Stimulated activated CD8-positive, alpha-beta memory T cell treated with anti-CD3 and anti-CD28 coated beads, Interleukin-12 subunit alpha, Interleukin-12 subunit beta, amount 100 ng/mL, for 1 hour (primary cell): ENCODE results near the gene GRIK4.

ENCODE experiments used
- DNase-seq: peaks from one replicate; pipeline ENCODE4 v3.0.0-alpha.2; 2020; ENCODE audit warnings: low read depth

Gene GRIK4

GRCh38 chr11:120958185-120958584 is 446.6 kb downstream of the GRIK4 start:
- DNase-seq = no peak

GRCh38 chr11:120959189-120959588 is 447.6 kb downstream of the GRIK4 start:
- DNase-seq = no peak

- DNase-seq = no peak
Observed at GRCh38 chr11:120964857-120965256, 453.3 kb downstream of the GRIK4 start.

- no peak for DNase-seq
Observed at GRCh38 chr11:120966840-120967239, 455.3 kb downstream of the GRIK4 start.

- DNase-seq = no peak
Observed at GRCh38 chr11:120969993-120970392, 458.4 kb downstream of the GRIK4 start.

GRCh38 chr11:120971825-120972224 is 460.3 kb downstream of the GRIK4 start:
- no peak for DNase-seq

- no peak for DNase-seq
Observed at GRCh38 chr11:120972621-120973020, 461.1 kb downstream of the GRIK4 start.

- no peak for DNase-seq
Observed at GRCh38 chr11:120973501-120973900, 462.0 kb downstream of the GRIK4 start.

GRCh38 chr11:120974466-120974865 is 462.9 kb downstream of the GRIK4 start:
- no peak for DNase-seq

- DNase-seq = no peak
Observed at GRCh38 chr11:120974965-120975364, 463.4 kb downstream of the GRIK4 start.

- DNase-seq = no peak
Observed at GRCh38 chr11:120977266-120978137, 466.0 kb downstream of the GRIK4 start.

- no peak for DNase-seq
Observed at GRCh38 chr11:120978701-120979100, 467.2 kb downstream of the GRIK4 start.

- DNase-seq = no peak
Observed at GRCh38 chr11:120985718-120986569, 474.4 kb downstream of the GRIK4 start.

- DNase-seq = no peak
Observed at GRCh38 chr11:120988603-120989002, 477.1 kb downstream of the GRIK4 start.

- no peak for DNase-seq
Observed at GRCh38 chr11:120991830-120992686, 480.5 kb downstream of the GRIK4 start.

- DNase-seq = no peak
Observed at GRCh38 chr11:120994091-120994859, 482.7 kb downstream of the GRIK4 start.

- DNase-seq = no peak
Observed at GRCh38 chr11:120995184-120995583, 483.6 kb downstream of the GRIK4 start.

- no peak for DNase-seq
Observed at GRCh38 chr11:120996973-120997372, 485.4 kb downstream of the GRIK4 start.

GRCh38 chr11:120998581-120998980 is 487.0 kb downstream of the GRIK4 start:
- no peak for DNase-seq

GRCh38 chr11:121004206-121004840 is 492.8 kb downstream of the GRIK4 start:
- no peak for DNase-seq

GRCh38 chr11:121006922-121007321 is 495.4 kb downstream of the GRIK4 start:
- DNase-seq = no peak
